HCT116 (cell line): Measurements from ENCODE around the gene KCNK16. TPM values are rescaled to one million over a fixed set of nuclear protein-coding genes. Genes with fewer than 3 reads are reported as not detected.

Experiments
- ATAC-seq: fragments of 200-7000 bp; cut with Tn5 transposase; 2 replicates; pipeline ENCODE4 v1.9.1; 2020; ENCODE audit warnings: mild to moderate bottlenecking, moderate library complexity
- BruUV-seq: library from RNA; stranded (reverse); fragments of 400-500 nt; replicated peaks from 2 replicates; lab custom pipeline; 2021; lab: Mats Ljungman, UMichigan
- CTCF ChIA-PET: fragments of 300-600 bp; sonication (Branson Sonifier 250); formaldehyde crosslinking; loops from one replicate; lab custom pipeline; 2021; ENCODE audit warnings: antibody characterized with exemption; lab: Charles Lee
- POLR2A ChIA-PET: fragments of 300-600, 350-600 bp; sonication (Branson Sonifier 250); formaldehyde crosslinking; loops from one replicate; lab custom pipeline; 2021; ENCODE audit warnings: antibody characterized with exemption; lab: Charles Lee
- RAD21 ChIA-PET, 2 experiments: fragments of 300-600 bp; sonication (Branson Sonifier 250); formaldehyde crosslinking; loops; one replicate each; lab custom pipeline; 2023; ENCODE audit warnings: low total read pairs in 2 of 2; ENCODE audit not compliant: uncharacterized antibody in 2 of 2, unreplicated experiment in 2 of 2, low non-redundant PET in 1 of 2; lab: Charles Lee
- DNase-seq: peaks from one replicate; pipeline ENCODE4 v3.0.0-alpha.2; 2010; ENCODE audit warnings: low read depth, low spot score
- H2AFZ ChIP-seq: fragments of 200-600 bp; shearing (Covaris generic), sonication (generic); 2 replicates; pipeline ENCODE4 v1.6.1; 2017; ENCODE audit warnings: low read depth, mixed run types, mixed read lengths, antibody characterized with exemption, low read length; ENCODE audit not compliant: poor library complexity, severe bottlenecking
- H3K27ac ChIP-seq: 2 replicates; pipeline ENCODE4 v1.5.1; 2012; ENCODE audit warnings: low read depth, low read length
- H3K27me3 ChIP-seq: fragments of 200-600 bp; sonication (generic); 2 replicates; pipeline ENCODE4 v1.6.1; 2016; ENCODE audit warnings: mixed run types, low read length, mixed read lengths; ENCODE audit not compliant: insufficient read depth
- H3K36me3 ChIP-seq, 2 experiments: fragments of 200-500 bp in 1 of 2; fragments of 200-600 bp in 1 of 2; sonication (Bioruptor generic) in 1 of 2; sonication (generic) in 1 of 2; 2 replicates each; pipeline versions ENCODE4 v1.5.1 to v1.6.1; 2014 to 2016; ENCODE audit warnings: low read length in 2 of 2, inconsistent platforms in 1 of 2, mixed read lengths in 1 of 2, mixed run types in 1 of 2; ENCODE audit not compliant: insufficient read depth in 2 of 2, control insufficient read depth in 1 of 2
- H3K4me1 ChIP-seq, 2 experiments: fragments of 200-600 bp in 1 of 2; sonication (generic) in 1 of 2; 2 replicates each; pipeline versions ENCODE4 v1.5.1 to v1.6.1; 2012 to 2017; ENCODE audit warnings: low read length in 2 of 2, inconsistent platforms in 1 of 2, mild to moderate bottlenecking in 1 of 2, mixed read lengths in 1 of 2, mixed run types in 1 of 2, moderate library complexity in 1 of 2; ENCODE audit not compliant: insufficient read depth in 2 of 2, control insufficient read depth in 1 of 2
- H3K4me2 ChIP-seq: fragments of 200-600 bp; sonication (generic); 2 replicates; pipeline ENCODE4 v1.6.1; 2017; ENCODE audit warnings: mixed run types, low read length, mixed read lengths
- H3K4me3 ChIP-seq, 2 experiments: fragments of 200-600 bp in 1 of 2; sonication (generic) in 1 of 2; replicated peaks in 1 of 2; 2 replicates each; pipeline ENCODE4 v1.5.1; 2011 to 2016; ENCODE audit warnings: low read length in 2 of 2, control low read depth in 1 of 2, low read depth in 1 of 2, mild to moderate bottlenecking in 1 of 2, mixed read lengths in 1 of 2, mixed run types in 1 of 2
- H3K79me2 ChIP-seq: fragments of 200-600 bp; sonication (generic); 2 replicates; pipeline ENCODE4 v1.6.1; 2017; ENCODE audit warnings: mild to moderate bottlenecking, mixed run types, low read length, moderate library complexity, mixed read lengths; ENCODE audit not compliant: insufficient read depth
- H3K9ac ChIP-seq: fragments of 200-600 bp; sonication (generic); 2 replicates; pipeline ENCODE4 v1.6.1; 2016; ENCODE audit warnings: low read length, mixed read lengths
- H3K9me2 ChIP-seq: fragments of 200-600 bp; sonication (generic), shearing (Covaris generic); 2 replicates; pipeline ENCODE4 v1.6.1; 2017; ENCODE audit warnings: mixed run types, mild to moderate bottlenecking, moderate library complexity; ENCODE audit not compliant: insufficient read depth
- H3K9me3 ChIP-seq, 2 experiments: fragments of 200-500 bp in 1 of 2; fragments of 200-600 bp in 1 of 2; sonication (Bioruptor generic) in 1 of 2; sonication (generic) in 1 of 2; 2 replicates each; pipeline ENCODE4 v1.6.1; 2014 to 2017; ENCODE audit warnings: low read length in 2 of 2, mixed read lengths in 2 of 2, inconsistent platforms in 1 of 2, low read depth in 1 of 2, mild to moderate bottlenecking in 1 of 2, mixed run types in 1 of 2, moderate library complexity in 1 of 2; ENCODE audit not compliant: control insufficient read depth in 1 of 2, insufficient read depth in 1 of 2
- H4K20me1 ChIP-seq: fragments of 200-600 bp; sonication (generic), shearing (Covaris generic); 2 replicates; pipeline ENCODE4 v1.6.1; 2017; ENCODE audit warnings: mixed run types, mild to moderate bottlenecking, moderate library complexity; ENCODE audit not compliant: insufficient read depth
- ATF3 ChIP-seq: IDR thresholded peaks from 2 replicates; pipeline ENCODE4 v1.6.1; 2012
- CBX3 ChIP-seq: IDR thresholded peaks from 2 replicates; pipeline ENCODE4 v1.6.1; 2012; ENCODE audit warnings: low read depth
- EGR1 ChIP-seq: IDR thresholded peaks from 2 replicates; pipeline ENCODE4 v1.6.1; 2012; ENCODE audit warnings: low read depth
- EZH2 ChIP-seq: fragments of 200-600 bp; sonication (generic); IDR thresholded peaks from 2 replicates; pipeline ENCODE4 v1.6.1; 2017; ENCODE audit warnings: antibody characterized with exemption, mixed run types
- JUND ChIP-seq: IDR thresholded peaks from 2 replicates; pipeline ENCODE4 v1.6.1; 2012
- MAX ChIP-seq: IDR thresholded peaks from 2 replicates; pipeline ENCODE4 v1.6.1; 2012
- POLR2A ChIP-seq: IDR thresholded peaks from 2 replicates; pipeline ENCODE4 v1.7.0; 2011; ENCODE audit warnings: borderline replicate concordance; ENCODE audit not compliant: insufficient read depth, insufficient read length; ENCODE audit errors: extremely low read depth
- POLR2AphosphoS5 ChIP-seq: IDR thresholded peaks from 2 replicates; pipeline ENCODE4 v1.6.1; 2011; ENCODE audit warnings: mild to moderate bottlenecking, low read depth, low read length, moderate library complexity
- RAD21 ChIP-seq: IDR thresholded peaks from 2 replicates; pipeline ENCODE4 v1.6.1; 2012; ENCODE audit warnings: low read depth, mild to moderate bottlenecking
- REST ChIP-seq: IDR thresholded peaks from 2 replicates; pipeline ENCODE4 v1.6.1; 2012; ENCODE audit warnings: low read depth
- SIN3A ChIP-seq: IDR thresholded peaks from 2 replicates; pipeline ENCODE4 v1.6.1; 2012; ENCODE audit warnings: low read depth
- SP1 ChIP-seq: IDR thresholded peaks from 2 replicates; pipeline ENCODE4 v1.6.1; 2012; ENCODE audit warnings: low read depth
- SRF ChIP-seq: IDR thresholded peaks from 2 replicates; pipeline ENCODE4 v1.6.1; 2012; ENCODE audit warnings: low read depth
- ZBTB33 ChIP-seq: IDR thresholded peaks from 2 replicates; pipeline ENCODE4 v1.6.1; 2011; ENCODE audit warnings: mild to moderate bottlenecking, low read length, moderate library complexity; ENCODE audit not compliant: insufficient replicate concordance; ENCODE audit errors: extremely low read depth
- intact Hi-C: fragments of 100-400 bp; cut with micrococcal nuclease; formaldehyde crosslinking; loops from 2 replicates; pipeline ENCODE4 v1.10.0; 2022
- total RNA-seq: library from RNA; stranded (reverse); gene quantifications from one replicate; pipeline ENCODE4 v1.2.1, GENCODE V29; 2021; ENCODE audit not compliant: unreplicated experiment

The KCNK16 gene
- total RNA-seq, 1 experiment from 2014 or later, result not detected

GRCh38 chr6:39339868-39340550 is 17.5 kb upstream of the KCNK16 start:
- no peak for ATAC-seq
- Histone ChIP-seq H3K9me3 (no peaks in the 10 kb centered on the region), H3K9ac (no peak overlapping the region), H3K79me2 (no peaks in the 10 kb centered on the region), H2AFZ (no peak overlapping the region), H3K9me2 (no peaks in the 10 kb centered on the region), H3K4me3 (no peak overlapping the region), H3K27me3 (peaks cover 45% of the 10 kb centered on the region), H3K36me3 (no peaks in the 10 kb centered on the region), H4K20me1 (no peaks in the 10 kb centered on the region), H3K27ac (no peak overlapping the region)
- POLR2A ChIA-PET, result no interaction called here
- RAD21 ChIA-PET, result no interaction called here
- no peak for DNase-seq
- BruUV-seq, result no TSS peak
- no peak for TF ChIP-seq EZH2
- no peak for TF ChIP-seq POLR2AphosphoS5
- TF ChIP-seq, all 23 proteins: peak for 0
- H3K4me2 ChIP-seq, result no peak overlapping the region
- H3K4me1 ChIP-seq, result no peaks in the 10 kb centered on the region
- intact Hi-C loops, result loop anchor here (10.0 kb wide), 1 partner anchor 1505 kb away; no protein-coding TSS in a partner anchor
- CTCF ChIA-PET, result no interaction called here

GRCh38 chr6:39339096-39339867 is 16.8 kb upstream of the KCNK16 start:
- Histone ChIP-seq H3K4me2 (no peak overlapping the region), H2AFZ (no peak overlapping the region), H4K20me1 (no peaks in the 10 kb centered on the region), H3K4me1 (no peaks in the 10 kb centered on the region), H3K79me2 (no peaks in the 10 kb centered on the region), H3K27ac (no peak overlapping the region), H3K36me3 (no peaks in the 10 kb centered on the region), H3K9me2 (no peaks in the 10 kb centered on the region), H3K4me3 (no peak overlapping the region), H3K9ac (no peak overlapping the region), H3K27me3 (peaks cover 50% of the 10 kb centered on the region), H3K9me3 (no peaks in the 10 kb centered on the region)
- POLR2A ChIA-PET, result no interaction called here
- DNase-seq, result no peak
- RAD21 ChIA-PET, result no interaction called here
- CTCF ChIA-PET, result no interaction called here
- intact Hi-C loops, result no loop called here
- no TSS peak for BruUV-seq
- ATAC-seq, result no peak
- no peak for TF ChIP-seq CBX3
- TF ChIP-seq RAD21, result no peak
- TF ChIP-seq ATF3, result no peak
- TF ChIP-seq ZBTB33, result no peak
- no peak for TF ChIP-seq SIN3A
- TF ChIP-seq JUND, result no peak
- TF ChIP-seq REST, result no peak
- no peak for TF ChIP-seq SRF
- no peak for TF ChIP-seq MAX
- TF ChIP-seq EGR1, result no peak
- no peak for TF ChIP-seq SP1
- TF ChIP-seq EZH2, result no peak
- no peak for TF ChIP-seq POLR2A
